ENCODE data around the gene LAMTOR1. TPM values are rescaled to one million over a fixed set of nuclear protein-coding genes. Genes with fewer than 3 reads are reported as not detected.

Gene LAMTOR1
- total RNA-seq, 1 experiment from 2014 or later, result 96.3 TPM

GRCh38 chr11:72105888-72106287 lies 2.8 kb upstream of the LAMTOR1 start, which contains the start of gene TOMT:
TOMT (plus strand) TSS chr11:72105924; CDS start chr11:72105952, 28 bp downstream.
- Histone ChIP-seq H3K56ac (ENCODE audit: insufficient read length, low read depth, low read length) (no peak within 1 kb of the TSS), H4K5ac (ENCODE audit: insufficient read length, low read depth, low read length) (no peak within 1 kb of the TSS), H2BK12ac (ENCODE audit: insufficient read length, low read depth, low read length) (no peak within 1 kb of the TSS), H2BK20ac (ENCODE audit: low read depth, low read length, poor library complexity, severe bottlenecking) (no peak within 1 kb of the TSS), H2BK5ac (ENCODE audit: insufficient read length, low read length) (no peak within 1 kb of the TSS), H4K8ac (replicated peaks; ENCODE audit: insufficient read length, low read depth, low read length) (no peak within 1 kb of the TSS), H2AK5ac (ENCODE audit: insufficient read length, low read length) (no peak within 1 kb of the TSS), H2AFZ (ENCODE audit: low read length) (no peak within 1 kb of the TSS), H3K9me3 (ENCODE audit: control insufficient read depth, low read depth, low read length) (no peaks in the 10 kb centered on the region), H3K79me2 (ENCODE audit: insufficient read depth, low read length) (peaks cover 13% of the 10 kb centered on the region; the same call in 1 of the 2 replicates), H3K9ac (ENCODE audit: extremely low read depth, insufficient read length, low read length) (no peak within 1 kb of the TSS), H3K4me1 (ENCODE audit: insufficient read depth, low read length) (no peaks in the 10 kb centered on the region; the same call in 1 of the 2 replicates), H3T11ph (ENCODE audit: low read length) (no peak within 1 kb of the TSS), H3K4ac (ENCODE audit: low read depth, low read length) (no peak within 1 kb of the TSS), H4K91ac (ENCODE audit: insufficient read length, low read depth, low read length) (no peak within 1 kb of the TSS), H4K20me1 (ENCODE audit: control insufficient read depth, insufficient read depth, insufficient read length) (peaks cover 2% of the 10 kb centered on the region), H2BK120ac (ENCODE audit: low read depth, low read length, poor library complexity, severe bottlenecking) (no peak within 1 kb of the TSS), H3K79me1 (ENCODE audit: insufficient read depth, low read depth, low read length, poor library complexity, severe bottlenecking) (peaks cover 3% of the 10 kb centered on the region), H3K18ac (ENCODE audit: insufficient read length, low read depth, low read length) (no peak within 1 kb of the TSS), H3K14ac (ENCODE audit: insufficient read depth, low read length) (no peak within 1 kb of the TSS; the same call in 1 of the 2 replicates), H3K23me2 (ENCODE audit: insufficient read length, low read depth, low read length, poor library complexity, severe bottlenecking) (peaks cover 7% of the 10 kb centered on the region), H3K27me3 (ENCODE audit: insufficient read depth, low read length) (no peaks in the 10 kb centered on the region), H3K27ac (ENCODE audit: insufficient read length, low read depth, low read length) (no peak within 1 kb of the TSS), H3K4me2 (ENCODE audit: insufficient read depth, insufficient read length, low read length) (no peak within 1 kb of the TSS), H2BK15ac (ENCODE audit: low read depth, low read length) (no peak within 1 kb of the TSS), H3K23ac (ENCODE audit: insufficient read length, low read depth, low read length) (no peak within 1 kb of the TSS)
- whole genome bisulfite sequencing (ENCODE audit: extremely low coverage, insufficient read length, low lambda C conversion rate), result no CpG with 5 or more reads among the region's 14 CpGs
- H3K27ac Mint-ChIP-seq, result peak within 1 kb of the TSS in 2 of 3 experiments; percentile 12 to 25; a peak in 2 of 7 replicates
- H3K27me3 Mint-ChIP-seq (ENCODE audit: low read depth), result no peaks in the 10 kb centered on the region
- H3K4me3 Mint-ChIP-seq, result no peak within 1 kb of the TSS
- H3K9me3 Mint-ChIP-seq, result no peaks in the 10 kb centered on the region
- H3K36me3 Mint-ChIP-seq (ENCODE audit: insufficient read depth in 1 of 3, low read depth in 3 of 3), result peaks cover 4 to 40% (median 14%) of the 10 kb centered on the region in 3 experiments; a peak in 6 of 7 replicates
- TF ChIP-seq CTCF (conservative IDR thresholded peaks at IDR 0.05), result no peak
- no peak for DNase-seq
- peaks cover 24 to 26% of the 10 kb centered on the region in 2 experiments for H3K4me1 Mint-ChIP-seq

Measured in H9 (cell line).